B cell (primary cell): Measurements from ENCODE around the gene COL17A1. TPM values are rescaled to one million over a fixed set of nuclear protein-coding genes. Genes with fewer than 3 reads are reported as not detected.

ENCODE experiments used
- ATAC-seq: fragments of 200-7000 bp; cut with Tn5 transposase; one replicate; pipeline ENCODE4 v1.10.0; 2021; ENCODE audit warnings: low read depth, mild to moderate bottlenecking, moderate number of reproducible peaks, moderate library complexity
- CTCF ChIA-PET: fragments of 350-600 bp; sonication (Branson Sonifier 250); formaldehyde crosslinking; loops from one replicate; lab custom pipeline; 2021; ENCODE audit warnings: antibody characterized with exemption, inconsistent platforms; lab: Charles Lee
- POLR2A ChIA-PET: fragments of 350-600 bp; sonication (Branson Sonifier 250); formaldehyde crosslinking; loops from one replicate; lab custom pipeline; 2021; ENCODE audit warnings: antibody characterized with exemption; lab: Charles Lee
- DNase-seq: peaks from one replicate; pipeline ENCODE4 v3.0.0; 2013
- H2AFZ ChIP-seq: 2 replicates; pipeline ENCODE4 v1.6.1; 2012; ENCODE audit warnings: mild to moderate bottlenecking, low read depth, low read length; ENCODE audit not compliant: insufficient read depth, poor library complexity, severe bottlenecking
- H3K27ac ChIP-seq, 2 donors: 1 replicate in 1 of 2; 2 replicates in 1 of 2; pipeline ENCODE4 v1.5.1; 2012 to 2013; ENCODE audit warnings: low read length in 2 of 2, mild to moderate bottlenecking in 2 of 2, moderate library complexity in 1 of 2
- H3K27me3 ChIP-seq, 4 experiments: fragments of 200-600 bp in 1 of 4; sonication (generic) in 1 of 4; replicated peaks in 1 of 4; 1 replicate in 2 of 4; 2 replicates in 2 of 4; pipeline versions ENCODE4 v1.6.1 to v1.7.0; 2013 to 2016; ENCODE audit warnings: low read length in 3 of 4, mild to moderate bottlenecking in 2 of 4, mixed read lengths in 1 of 4, moderate library complexity in 1 of 4; ENCODE audit not compliant: insufficient read depth in 4 of 4, control insufficient read depth in 3 of 4; ENCODE audit errors: control extremely low read depth in 1 of 4
- H3K36me3 ChIP-seq, 2 experiments: replicated peaks in 1 of 2; 1 replicate in 1 of 2; 2 replicates in 1 of 2; pipeline versions ENCODE4 v1.6.1 to v1.7.1; 2013; ENCODE audit warnings: low read length in 1 of 2; ENCODE audit not compliant: insufficient read depth in 2 of 2, control insufficient read depth in 1 of 2; ENCODE audit errors: control extremely low read depth in 1 of 2, extremely low read depth in 1 of 2
- H3K4me1 ChIP-seq, 2 donors: fragments of 200-600 bp in 1 of 2; sonication (generic) in 1 of 2; 1 replicate in 1 of 2; 2 replicates in 1 of 2; pipeline versions ENCODE4 v1.5.1 to v1.6.1; 2013 to 2017; ENCODE audit warnings: low read length in 2 of 2; ENCODE audit not compliant: control insufficient read depth in 2 of 2, insufficient read depth in 2 of 2
- H3K4me2 ChIP-seq: replicated peaks from 2 replicates; pipeline ENCODE3; 2012; ENCODE audit warnings: mild to moderate bottlenecking, low read depth, low read length; ENCODE audit not compliant: poor library complexity, severe bottlenecking
- H3K4me3 ChIP-seq, 5 experiments: fragments of 200-600 bp in 1 of 5; sonication (generic) in 1 of 5; 1 replicate in 3 of 5; 2 replicates in 2 of 5; pipeline versions ENCODE4 v1.5.1 to v1.7.0; 2011 to 2016; ENCODE audit warnings: low read length in 4 of 5, mild to moderate bottlenecking in 4 of 5, low read depth in 2 of 5, control low read depth in 1 of 5, moderate library complexity in 1 of 5; ENCODE audit not compliant: insufficient read depth in 1 of 5; ENCODE audit errors: control extremely low read depth in 1 of 5, extremely low read depth in 1 of 5
- H3K79me2 ChIP-seq: fragments of 200-600 bp; sonication (generic); one replicate; pipeline ENCODE4 v1.6.0; 2016; ENCODE audit warnings: low read length; ENCODE audit not compliant: control insufficient read depth, insufficient read depth
- H3K9ac ChIP-seq: fragments of 200-600 bp; sonication (generic); 2 replicates; pipeline ENCODE4 v1.6.1; 2017; ENCODE audit warnings: mild to moderate bottlenecking, low read length, moderate library complexity
- H3K9me3 ChIP-seq, 3 donors: one replicate each; pipeline versions ENCODE4 v1.6.1 to v1.7.1; 2013; ENCODE audit warnings: low read length in 2 of 3; ENCODE audit not compliant: control insufficient read depth in 2 of 3, insufficient read depth in 1 of 3; ENCODE audit errors: control extremely low read depth in 1 of 3
- H4K20me1 ChIP-seq: 2 replicates; pipeline ENCODE4 v1.6.0; 2012; ENCODE audit warnings: mild to moderate bottlenecking, low read length; ENCODE audit not compliant: insufficient read depth, control insufficient read depth, poor library complexity, severe bottlenecking
- H3K27ac Mint-ChIP-seq: one replicate; pipeline ENCODE4 v1.8.0; 2021; ENCODE audit warnings: mixed read lengths
- H3K27me3 Mint-ChIP-seq: one replicate; pipeline ENCODE4 v1.8.0; 2021; ENCODE audit warnings: mixed read lengths
- H3K4me1 Mint-ChIP-seq: one replicate; pipeline ENCODE4 v1.8.0; 2021; ENCODE audit warnings: mixed read lengths
- H3K4me3 Mint-ChIP-seq: one replicate; pipeline ENCODE4 v1.8.0; 2021; ENCODE audit warnings: mixed read lengths
- H3K9me3 Mint-ChIP-seq: one replicate; pipeline ENCODE4 v1.8.0; 2022; ENCODE audit warnings: mixed read lengths; ENCODE audit not compliant: insufficient read depth
- CTCF ChIP-seq: fragments of 200-600 bp; IDR thresholded peaks from one replicate; pipeline ENCODE4 v1.8.0; 2022; ENCODE audit warnings: antibody characterized with exemption, mild to moderate bottlenecking
- EZH2 ChIP-seq: IDR thresholded peaks from 2 replicates; pipeline ENCODE4 v1.6.1; 2012; ENCODE audit warnings: borderline replicate concordance, low read depth, mild to moderate bottlenecking, moderate library complexity, low read length; ENCODE audit not compliant: insufficient read depth, poor library complexity, severe bottlenecking
- WGBS: methylation state at CpG from one replicate; pipeline ENCODE4 v1.1.5; 2013; ENCODE audit warnings: missing lambda C conversion rate; ENCODE audit not compliant: insufficient coverage; 5-methylcytosine and 5-hydroxymethylcytosine counted together
- intact Hi-C: fragments of 100-400 bp; cut with micrococcal nuclease; formaldehyde crosslinking; loops from one replicate; pipeline ENCODE4 v1.10.0; 2022
- polyA plus RNA-seq: library from polyadenylated mRNA; depleted of rRNA; stranded (reverse); fragments of >200 nt; gene quantifications from 2 replicates; pipeline ENCODE4 v1.2.3, GENCODE V29; 2012
- total RNA-seq, 2 donors: library from RNA; stranded (reverse); fragments of 120-200 nt in 1 of 2; gene quantifications; 1 replicate in 1 of 2; 2 replicates in 1 of 2; pipeline versions ENCODE4 v1.2.3 to v1.2.4, GENCODE V29; 2013 to 2022

COL17A1 gene
- total and polyA plus RNA-seq, 2 donors (not counting 1 experiment from before 2014, with no cell fraction given): not detected

- H3K27ac Mint-ChIP-seq: no peak overlapping the region
Measured at GRCh38 chr10:104002911-104003310, 82.8 kb downstream of the COL17A1 start.

DNA sequence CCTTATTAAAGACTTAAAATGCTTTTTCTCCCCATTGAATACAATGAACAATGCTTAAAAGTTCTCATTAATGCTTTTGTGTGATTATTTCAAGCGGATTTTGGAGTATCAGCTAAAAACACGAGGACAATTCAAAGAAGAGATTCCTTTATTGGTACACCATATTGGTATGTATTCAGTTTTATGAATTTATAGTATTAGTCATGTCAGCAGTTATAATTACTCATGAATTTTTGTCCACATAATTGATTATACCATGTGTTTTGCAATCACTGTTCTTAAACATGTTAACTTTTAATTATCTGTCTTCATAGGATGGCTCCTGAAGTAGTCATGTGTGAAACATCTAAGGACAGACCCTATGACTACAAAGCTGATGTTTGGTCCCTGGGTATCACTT lies 86.9 kb downstream of the COL17A1 start:
- H3K4me1 Mint-ChIP-seq: no peaks in the 10 kb centered on the region
- Histone ChIP-seq H3K4me1 (no peaks in the 10 kb centered on the region), H3K27ac (no peak overlapping the region), H2AFZ (no peak overlapping the region), H3K36me3 (peaks cover 18 to 52% of the 10 kb centered on the region in 2 experiments), H3K4me2 (no peak overlapping the region), H3K9me3 (no peaks in the 10 kb centered on the region), H3K27me3 (no peaks in the 10 kb centered on the region), H3K79me2 (no peaks in the 10 kb centered on the region), H3K4me3 (no peak overlapping the region), H4K20me1 (no peaks in the 10 kb centered on the region), H3K9ac (no peak overlapping the region)
- intact Hi-C loops: no loop called here
- ATAC-seq (no peak), DNase-seq (no peak)
- H3K4me3 Mint-ChIP-seq: no peak overlapping the region
- WGBS: no CpG with 5 or more reads among the region's 2 CpGs
- POLR2A ChIA-PET: no interaction called here
- no peak for TF ChIP-seq CTCF
- TF ChIP-seq EZH2: no peak
- no peaks in the 10 kb centered on the region for H3K9me3 Mint-ChIP-seq
- CTCF ChIA-PET: interaction anchor here (1.1 kb wide), 1 partner anchor 30 kb away, joined by 3 read pairs; no protein-coding TSS in a partner anchor
- H3K27ac Mint-ChIP-seq: no peak overlapping the region
- H3K27me3 Mint-ChIP-seq: no peaks in the 10 kb centered on the region

More at GRCh38 chr10:104002911-104003310, 82.8 kb downstream of the COL17A1 start:
- Histone ChIP-seq H3K36me3 (peaks cover 17 to 68% of the 10 kb centered on the region in 2 experiments), H3K4me1 (no peaks in the 10 kb centered on the region), H3K27me3 (no peaks in the 10 kb centered on the region), H3K9ac (no peak overlapping the region), H2AFZ (no peak overlapping the region), H3K4me3 (no peak overlapping the region), H3K79me2 (no peaks in the 10 kb centered on the region), H3K4me2 (no peak overlapping the region), H3K9me3 (no peaks in the 10 kb centered on the region), H3K27ac (no peak overlapping the region), H4K20me1 (no peaks in the 10 kb centered on the region)
- no peak overlapping the region for H3K4me3 Mint-ChIP-seq
- no peak for TF ChIP-seq EZH2
- no peak for TF ChIP-seq CTCF
- DNase-seq (no peak), ATAC-seq (no peak)
- no peaks in the 10 kb centered on the region for H3K4me1 Mint-ChIP-seq
- 100% methylated on average over 1 of the region's 1 CpG for WGBS
- no peaks in the 10 kb centered on the region for H3K9me3 Mint-ChIP-seq
- H3K27me3 Mint-ChIP-seq: no peaks in the 10 kb centered on the region
- intact Hi-C loops: no loop called here
- POLR2A ChIA-PET: no interaction called here
- CTCF ChIA-PET: no interaction called here
